K562 (cell line): ENCODE measurements around the gene FLCN.

ENCODE experiments used
- MTA2 ChIP-seq: fragments of 450-650 bp; IDR thresholded peaks from 2 replicates; pipeline ENCODE4 v1.6.1; 2016; ENCODE audit warnings: low read depth
- PHB2 ChIP-seq: fragments of 450-650 bp; IDR thresholded peaks from 2 replicates; pipeline ENCODE4 v1.6.1; 2017; ENCODE audit warnings: low read depth
- RFX5 ChIP-seq: IDR thresholded peaks from 2 replicates; pipeline ENCODE4 v1.6.1; 2011; ENCODE audit warnings: low read depth, mild to moderate bottlenecking, improper control_type of control experiment, low read length
- ZSCAN29 ChIP-seq: fragments of 450-650 bp; IDR thresholded peaks from 2 replicates; pipeline ENCODE4 v1.6.1; 2017

DNA sequence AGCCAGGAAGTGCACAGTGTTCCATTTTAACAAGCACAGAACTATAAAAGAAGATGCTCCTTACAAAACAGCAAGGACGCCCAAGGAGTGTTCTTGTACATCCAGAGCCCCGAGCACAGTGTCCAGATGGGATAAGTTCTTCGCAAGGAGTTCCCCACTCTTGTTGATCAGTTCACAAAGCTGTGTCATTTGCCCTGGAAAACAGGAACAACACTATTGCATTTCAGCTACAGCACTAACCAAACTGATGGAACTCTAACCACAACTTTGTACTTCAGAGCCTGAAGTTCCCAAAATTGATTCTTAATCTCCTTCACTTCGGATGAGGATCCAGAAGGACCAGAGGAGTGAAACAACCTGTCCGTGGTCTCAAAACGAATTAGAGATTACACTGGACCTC is 39.0 kb upstream of the FLCN start:
- no peak for TF ChIP-seq RFX5
- no peak for TF ChIP-seq PHB2
- no peak for TF ChIP-seq ZSCAN29
- TF ChIP-seq MTA2 = no peak
